Measurements from ENCODE around the gene DIAPH1.

Gene DIAPH1

DNA sequence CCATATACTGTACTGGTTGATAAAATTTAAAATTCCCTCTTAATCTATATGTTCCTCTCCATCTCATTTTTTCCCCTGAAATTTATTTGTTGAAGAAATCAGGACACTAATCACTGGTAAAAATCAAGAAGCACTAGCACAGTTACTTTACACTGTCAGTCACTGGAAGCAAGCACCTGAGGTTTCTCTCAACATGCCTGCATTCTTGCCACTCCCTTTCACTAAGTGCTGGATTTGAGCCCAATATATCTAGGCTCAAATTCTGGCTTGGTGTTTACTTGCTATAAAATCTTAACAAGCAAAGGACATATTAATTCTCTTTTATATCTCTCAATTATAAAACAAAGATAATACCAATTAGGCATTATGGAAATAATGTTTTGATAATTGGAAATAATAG lies 58.6 kb downstream of the DIAPH1 start:
- DNase-seq, result no peak

GRCh38 chr5:141559461-141559860 lies 59.3 kb downstream of the DIAPH1 start:
- no peak for DNase-seq

- DNase-seq, result peak in 1 of 2 experiments; percentile 45
Observed at GRCh38 chr5:141558150-141558549, 60.6 kb downstream of the DIAPH1 start.

DNA sequence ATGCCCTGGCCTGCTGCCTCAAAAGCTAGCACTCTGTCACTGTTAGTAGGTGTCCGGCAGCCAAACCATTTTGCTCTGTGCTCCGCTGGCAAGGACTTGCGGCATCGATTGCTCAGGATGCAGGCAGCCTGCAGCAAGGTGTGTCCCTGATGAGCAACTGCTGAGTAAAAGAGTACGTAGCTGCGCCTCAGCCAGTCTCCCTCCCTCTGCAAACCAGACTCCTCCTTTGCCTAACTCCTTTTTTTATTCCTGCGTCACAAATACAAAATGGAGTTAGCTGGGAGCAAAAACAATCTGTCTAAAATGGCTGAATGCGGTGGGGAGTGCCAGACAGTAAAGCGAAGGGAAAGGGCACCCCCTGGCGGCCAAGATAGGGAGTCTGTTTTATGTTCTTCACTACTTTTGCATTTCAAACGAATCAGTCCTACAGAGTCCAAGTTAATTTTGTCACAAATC lies 61.1 kb downstream of the DIAPH1 start:
- peak; percentile 83 to 93 for DNase-seq

DNA sequence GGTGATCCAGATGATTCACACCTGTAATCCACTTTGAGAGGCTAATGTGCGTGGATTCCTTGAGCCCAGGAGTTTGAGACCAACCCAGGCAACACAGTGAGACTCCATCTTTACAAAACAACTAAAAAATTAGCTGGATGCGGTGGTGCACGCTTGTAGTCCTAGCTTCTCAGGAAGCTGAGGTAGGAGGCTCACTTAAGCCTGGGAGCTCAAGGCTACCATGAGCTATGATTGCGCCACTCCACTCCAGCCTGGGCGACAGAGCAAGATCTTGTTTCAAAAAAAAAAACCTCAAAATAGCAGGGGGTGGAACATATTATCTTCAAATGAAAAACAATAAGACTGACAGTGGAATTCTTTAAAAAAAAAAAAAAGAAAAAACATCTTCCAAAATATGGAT lies 70.9 kb downstream of the DIAPH1 start:
- DNase-seq, result no peak

DNA sequence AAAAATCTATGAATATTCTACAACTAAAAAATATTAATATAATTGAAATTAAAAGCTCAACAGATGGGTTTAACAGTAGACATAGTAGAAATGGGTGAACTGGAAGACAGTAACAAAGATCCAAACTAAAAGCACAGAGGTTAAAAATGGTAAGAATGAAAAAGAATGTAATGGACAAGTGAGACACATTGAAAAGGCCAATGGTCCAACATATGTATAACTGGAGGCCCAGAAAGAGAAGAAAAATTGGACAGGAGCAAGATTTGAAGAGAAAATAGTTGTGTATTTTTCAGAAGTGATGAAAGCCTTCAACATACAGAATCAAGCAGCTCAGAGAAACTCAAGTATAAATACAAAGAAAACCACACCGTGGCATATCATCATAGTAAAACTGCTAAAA lies 71.3 kb downstream of the DIAPH1 start:
- DNase-seq, result no peak

DNA sequence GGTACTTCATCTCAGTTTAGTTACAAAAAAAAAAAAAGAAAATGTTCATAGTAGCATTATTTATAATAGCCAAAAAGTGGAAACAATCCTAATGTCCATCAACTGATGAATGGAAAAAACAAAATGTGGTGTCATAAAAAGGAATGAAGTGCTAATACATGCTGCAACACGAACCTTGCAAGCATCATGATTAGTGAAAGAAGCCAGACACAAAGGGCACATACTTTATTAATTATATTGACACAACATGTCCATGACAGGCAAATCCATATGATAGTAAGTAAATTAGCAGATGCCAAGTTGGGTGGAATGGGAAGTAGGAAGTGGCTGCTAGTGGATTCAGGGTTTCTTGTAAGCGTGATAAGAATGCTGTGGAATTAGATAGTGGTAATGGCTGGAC lies 75.7 kb downstream of the DIAPH1 start:
- DNase-seq, result no peak

- no peak for DNase-seq
Observed at GRCh38 chr5:141534492-141535213, 84.1 kb downstream of the DIAPH1 start.

GRCh38 chr5:141533897-141534296 lies 84.9 kb downstream of the DIAPH1 start:
- no peak for DNase-seq

- no peak for DNase-seq
Observed at GRCh38 chr5:141532726-141533125, 86.1 kb downstream of the DIAPH1 start.

- DNase-seq, result no peak
Observed at GRCh38 chr5:141529873-141530272, 88.9 kb downstream of the DIAPH1 start.

- no peak for DNase-seq
Observed at GRCh38 chr5:141529002-141529401, 89.8 kb downstream of the DIAPH1 start.

GRCh38 chr5:141528291-141528984 lies 90.4 kb downstream of the DIAPH1 start:
- DNase-seq, result no peak

DNA sequence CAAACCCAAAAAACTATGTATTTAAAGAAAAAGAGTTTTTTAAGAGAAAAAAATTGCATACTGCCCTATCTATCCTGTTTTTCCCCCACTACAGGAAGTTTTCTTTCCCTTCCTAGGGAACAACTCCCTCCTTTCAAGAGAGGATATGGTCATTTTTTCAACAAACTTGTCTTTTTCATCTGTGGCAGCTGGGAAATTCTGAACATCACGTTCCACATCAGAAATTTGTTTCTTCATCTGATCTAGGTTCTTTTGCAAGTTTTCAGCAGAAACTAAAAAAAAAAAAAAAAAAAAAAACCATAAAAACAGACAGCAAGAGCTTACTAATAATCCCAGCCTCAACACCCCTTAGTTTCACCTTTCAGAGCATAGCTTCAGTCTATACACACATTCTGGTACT lies 91.4 kb downstream of the DIAPH1 start:
- DNase-seq, result no peak

DNA sequence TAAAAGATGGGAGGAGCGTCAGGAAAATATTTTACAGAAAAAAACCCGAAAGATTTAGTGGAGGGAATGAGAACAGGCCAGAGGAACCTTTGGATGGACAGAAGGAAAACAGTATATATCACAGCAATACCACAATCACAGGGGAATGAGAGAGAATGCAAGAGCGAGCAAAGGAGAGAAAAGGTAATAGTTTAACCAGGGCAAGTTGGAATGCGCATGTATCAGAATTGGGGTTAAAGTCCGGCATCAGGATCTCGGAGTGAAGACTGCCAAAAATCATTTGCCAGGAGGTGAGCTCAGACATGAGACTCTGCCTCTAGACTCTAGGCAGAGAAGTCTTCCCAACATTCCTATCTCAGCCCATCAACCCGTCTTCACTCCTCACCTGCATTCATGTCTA lies 93.1 kb downstream of the DIAPH1 start:
- no peak for DNase-seq

GRCh38 chr5:141524604-141525597 lies 93.9 kb downstream of the DIAPH1 start:
- DNase-seq, result peak; percentile 55 to 68

DNA sequence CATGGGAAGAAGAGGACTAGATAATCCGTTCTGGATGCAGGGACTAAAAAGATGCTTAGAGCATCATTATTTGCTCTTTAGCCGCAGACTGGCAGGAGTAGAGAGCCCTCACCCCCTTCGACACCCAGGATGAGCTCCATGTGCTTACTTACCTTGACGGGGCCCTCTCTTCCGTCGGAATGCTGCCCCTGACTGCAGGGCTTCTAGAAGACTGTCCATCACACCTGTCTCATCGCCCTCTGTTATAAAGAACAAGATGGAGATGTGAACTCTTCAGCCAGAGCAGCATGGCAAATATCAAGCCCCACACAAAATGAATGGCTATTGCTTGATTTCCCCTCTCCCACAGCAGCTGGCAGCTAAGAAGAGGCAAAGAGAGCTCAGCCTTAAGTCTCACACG lies 94.8 kb downstream of the DIAPH1 start:
- DNase-seq, result no peak

DNA sequence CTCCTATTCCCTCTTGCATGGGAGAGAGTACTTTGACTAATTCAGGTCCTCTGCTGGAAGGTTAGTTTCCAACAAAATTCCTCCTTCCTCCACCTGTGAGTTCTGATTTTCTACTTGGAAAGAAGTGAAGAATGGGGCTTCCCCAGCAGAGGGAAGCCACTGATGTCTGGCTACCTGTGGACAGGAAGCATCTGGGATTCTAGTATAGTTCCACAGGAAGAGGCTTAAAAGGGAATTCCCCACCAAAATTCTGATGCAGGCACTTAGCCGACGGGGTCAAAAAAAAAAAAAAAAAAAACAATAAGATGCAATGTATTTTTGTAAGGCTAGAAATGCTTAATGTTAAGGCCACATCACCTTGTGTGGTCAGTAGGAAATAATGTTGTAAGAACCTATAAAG lies 96.5 kb downstream of the DIAPH1 start:
- DNase-seq, result no peak

DNA sequence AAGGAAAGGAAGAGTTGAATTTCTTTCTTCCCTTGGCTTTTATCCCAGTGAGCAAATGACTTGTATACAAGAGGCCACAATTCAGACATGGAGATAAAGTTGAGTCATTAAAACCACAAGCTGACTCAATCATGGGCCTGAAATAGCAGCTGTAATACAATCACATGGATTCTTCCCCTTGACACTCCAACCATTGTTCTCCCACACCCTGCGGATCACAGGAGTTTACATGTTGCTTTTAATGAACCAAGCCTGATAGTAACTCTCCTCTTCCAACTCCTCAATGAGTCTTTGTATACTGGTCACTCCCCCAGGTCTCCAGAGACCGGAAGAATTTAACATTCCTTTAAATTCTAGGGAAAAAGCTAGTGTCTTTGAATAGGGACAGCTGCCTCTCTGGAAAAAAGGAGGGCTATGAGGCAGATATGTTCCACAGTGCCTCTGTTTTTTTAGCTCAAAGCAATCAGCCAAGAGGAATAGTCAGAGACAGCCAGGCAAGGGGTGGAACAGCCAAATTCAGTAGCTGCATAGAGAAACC lies 97.5 kb downstream of the DIAPH1 start:
- DNase-seq, result peak; percentile 89 to 90

DNA sequence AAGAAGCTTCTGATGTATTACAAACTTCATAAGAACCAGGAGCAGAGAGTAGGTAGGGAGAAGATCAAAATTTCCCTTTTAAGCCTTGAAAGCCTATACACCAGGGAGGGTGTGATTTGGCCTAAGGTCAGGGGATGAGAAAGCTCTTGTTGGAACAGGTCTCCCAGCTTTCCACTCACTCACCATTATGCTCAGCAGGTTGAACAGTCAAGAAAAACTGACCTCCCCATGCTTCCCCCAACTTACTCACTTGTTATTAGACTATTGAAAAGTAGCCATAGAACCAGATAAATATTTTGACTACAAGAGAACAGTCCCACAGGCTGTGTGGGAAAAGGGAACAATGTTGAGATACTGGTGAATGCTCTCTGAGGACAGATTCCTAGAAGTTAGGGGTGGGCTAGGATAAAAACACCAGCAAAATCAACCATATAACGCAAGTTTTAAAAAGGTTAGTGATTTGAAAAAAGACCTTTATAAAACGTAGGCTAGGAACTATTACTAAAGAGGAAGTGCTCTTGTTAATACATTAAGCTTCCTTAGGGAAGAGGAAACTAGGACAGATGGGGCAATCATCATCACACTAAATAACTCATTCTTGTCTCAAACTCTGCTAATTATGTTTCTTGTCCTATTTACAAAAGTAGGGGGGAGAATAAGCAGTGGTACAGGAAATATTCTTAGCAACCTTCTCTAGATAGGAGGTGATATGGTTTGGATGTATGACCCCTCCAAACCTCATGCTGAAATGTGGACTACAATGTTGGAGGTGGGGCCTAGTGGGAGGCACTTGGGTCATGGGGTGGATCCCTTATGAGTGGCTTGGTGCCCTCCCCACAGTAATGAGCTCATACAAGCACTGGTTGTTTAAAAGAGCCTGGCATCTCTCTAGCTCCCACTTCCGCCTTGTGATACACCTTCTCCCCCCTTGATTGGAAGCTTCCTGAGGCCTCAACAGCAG lies 98.9 kb downstream of the DIAPH1 start:
- peak; percentile 14 to 39 for DNase-seq

DNA sequence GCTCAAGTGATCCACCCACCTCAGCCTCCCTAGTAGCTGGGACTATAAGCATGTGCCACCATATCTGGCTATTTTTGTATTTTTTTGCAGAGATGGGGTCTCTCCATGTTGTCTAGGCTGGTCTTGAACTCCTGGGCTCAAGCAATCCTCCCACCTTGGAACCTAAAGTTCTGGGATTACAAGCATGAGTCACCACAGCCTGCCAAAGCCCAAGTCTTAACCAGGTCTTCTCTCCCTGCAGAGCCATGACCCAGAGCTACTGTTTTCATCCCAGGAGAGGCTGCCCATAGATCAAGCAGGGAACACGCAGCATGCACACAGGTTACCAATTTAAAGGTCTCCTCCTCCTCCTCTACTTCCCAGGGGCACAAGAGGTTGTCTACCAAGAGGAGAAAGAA lies 100.2 kb downstream of the DIAPH1 start:
- no peak for DNase-seq

Measured in Kasumi-1 (cell line).